Measurements from ENCODE around the gene PLXNB2. TPM values are rescaled to one million over a fixed set of nuclear protein-coding genes. Genes with fewer than 3 reads are reported as not detected.
A peak's percentile ranks its signal among the peaks of the same experiment; 100 is the strongest.

Gene PLXNB2
- total RNA-seq, 1 donor from 2014 or later, result 95.2 TPM

- peak overlapping the region; percentile 85 for H3K4me3 Mint-ChIP-seq (ENCODE audit: unreplicated experiment)
- TF ChIP-seq CTCF (IDR thresholded peaks at IDR 0.05; ENCODE audit: partially characterized antibody, unreplicated experiment), result no peak
- no peak overlapping the region for H3K27ac Mint-ChIP-seq (ENCODE audit: unreplicated experiment)
- no peaks in the 10 kb centered on the region for H3K36me3 Mint-ChIP-seq (ENCODE audit: unreplicated experiment)
- peaks cover 11% of the 10 kb centered on the region for H3K27me3 Mint-ChIP-seq (ENCODE audit: unreplicated experiment)
- DNase-seq, result no peak
- peaks cover 8% of the 10 kb centered on the region for H3K4me1 Mint-ChIP-seq (ENCODE audit: low read depth, unreplicated experiment)
- H3K9me3 Mint-ChIP-seq (ENCODE audit: unreplicated experiment), result peaks cover 5% of the 10 kb centered on the region
Observed at GRCh38 chr22:50305923-50306566, 1.4 kb downstream of the PLXNB2 start.

DNA sequence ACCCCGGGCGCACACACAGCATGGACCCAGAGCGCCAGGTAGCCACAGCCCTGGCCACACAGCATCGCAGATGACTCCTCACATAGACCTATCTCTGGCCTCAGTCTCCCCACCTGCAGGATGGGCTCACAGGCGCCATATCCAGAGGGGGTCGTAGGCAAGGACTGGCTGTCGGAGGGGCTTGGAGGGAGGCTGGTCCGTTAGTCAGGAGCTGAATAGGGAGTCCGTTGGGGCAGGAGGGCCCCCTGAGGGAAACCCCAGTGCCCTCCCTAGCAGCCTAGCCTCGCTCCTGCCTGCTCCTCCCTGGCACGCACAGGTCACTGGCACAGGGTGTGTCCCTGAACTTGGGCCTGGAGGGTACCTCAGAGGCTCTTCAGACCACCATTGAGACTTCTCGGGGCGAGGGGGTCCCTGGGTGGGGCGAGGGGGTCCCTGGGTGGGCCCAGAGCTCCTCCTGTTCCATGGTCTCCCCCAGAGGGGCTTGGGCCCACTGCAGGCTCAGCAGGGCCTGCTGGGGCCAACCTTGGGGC, 2.0 kb downstream of the PLXNB2 start:
- DNase-seq, result no peak
- Mint-ChIP-seq H3K4me3 (ENCODE audit: unreplicated experiment) (no peak overlapping the region), H3K36me3 (ENCODE audit: unreplicated experiment) (no peaks in the 10 kb centered on the region), H3K27ac (ENCODE audit: unreplicated experiment) (no peak overlapping the region), H3K9me3 (ENCODE audit: unreplicated experiment) (peaks cover 7% of the 10 kb centered on the region), H3K27me3 (ENCODE audit: unreplicated experiment) (peaks cover 12% of the 10 kb centered on the region), H3K4me1 (ENCODE audit: low read depth, unreplicated experiment) (peaks cover 8% of the 10 kb centered on the region)
- TF ChIP-seq CTCF (IDR thresholded peaks at IDR 0.05; ENCODE audit: partially characterized antibody, unreplicated experiment), result no peak

- H3K9me3 Mint-ChIP-seq (ENCODE audit: unreplicated experiment), result peaks cover 7% of the 10 kb centered on the region
- peaks cover 8% of the 10 kb centered on the region for H3K4me1 Mint-ChIP-seq (ENCODE audit: low read depth, unreplicated experiment)
- TF ChIP-seq CTCF (IDR thresholded peaks at IDR 0.05; ENCODE audit: partially characterized antibody, unreplicated experiment), result no peak
- H3K27me3 Mint-ChIP-seq (ENCODE audit: unreplicated experiment), result peaks cover 12% of the 10 kb centered on the region
- H3K36me3 Mint-ChIP-seq (ENCODE audit: unreplicated experiment), result no peaks in the 10 kb centered on the region
- no peak overlapping the region for H3K27ac Mint-ChIP-seq (ENCODE audit: unreplicated experiment)
- DNase-seq, result no peak
- no peak overlapping the region for H3K4me3 Mint-ChIP-seq (ENCODE audit: unreplicated experiment)
Observed at GRCh38 chr22:50304528-50305392, 2.7 kb downstream of the PLXNB2 start.

GRCh38 chr22:50303848-50304527, 3.5 kb downstream of the PLXNB2 start:
- Mint-ChIP-seq H3K27ac (ENCODE audit: unreplicated experiment) (no peak overlapping the region), H3K36me3 (ENCODE audit: unreplicated experiment) (no peaks in the 10 kb centered on the region)

More at GRCh38 chr22:50303848-50304527, 3.5 kb downstream of the PLXNB2 start:
- Mint-ChIP-seq H3K9me3 (ENCODE audit: unreplicated experiment) (peaks cover 7% of the 10 kb centered on the region), H3K4me1 (ENCODE audit: low read depth, unreplicated experiment) (peaks cover 5% of the 10 kb centered on the region), H3K4me3 (ENCODE audit: unreplicated experiment) (no peak overlapping the region), H3K27me3 (ENCODE audit: unreplicated experiment) (peaks cover 10% of the 10 kb centered on the region)
- no peak for DNase-seq
- TF ChIP-seq CTCF (IDR thresholded peaks at IDR 0.05; ENCODE audit: partially characterized antibody, unreplicated experiment), result no peak
